HG03439 (cell line): Measurements from ENCODE around the gene NRG3.

ENCODE experiments used
- ATAC-seq: cut with Tn5 transposase; IDR thresholded peaks from one replicate; pipeline ENCODE4 v1.9.1; 2021; ENCODE audit warnings: mild to moderate bottlenecking, moderate library complexity; ENCODE audit not compliant: unreplicated experiment

Gene NRG3

GRCh38 chr10:82084904-82085303 lies 209.9 kb downstream of the NRG3 start:
- ATAC-seq, result no peak

DNA sequence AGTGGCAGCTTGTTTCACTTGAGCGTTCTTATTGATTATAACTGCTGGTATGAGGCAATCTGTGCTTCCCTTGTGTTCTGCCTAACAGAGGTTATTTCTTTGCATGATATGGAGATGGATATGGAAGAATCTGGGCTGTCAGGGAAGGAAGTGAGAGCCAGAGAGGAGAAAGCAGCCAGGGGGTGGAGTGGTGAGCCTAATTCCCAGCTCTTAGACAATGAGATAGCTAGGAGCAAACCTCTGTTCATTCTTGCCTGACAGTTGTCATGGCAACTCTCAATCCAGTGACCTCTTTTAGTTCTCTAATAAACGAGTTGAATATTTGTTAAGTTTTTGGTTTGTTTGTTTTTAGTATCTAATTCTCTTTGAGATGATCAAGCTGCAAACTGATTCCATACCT lies 214.3 kb downstream of the NRG3 start:
- no peak for ATAC-seq

- no peak for ATAC-seq
Measured at GRCh38 chr10:82091413-82091812, 216.4 kb downstream of the NRG3 start.

DNA sequence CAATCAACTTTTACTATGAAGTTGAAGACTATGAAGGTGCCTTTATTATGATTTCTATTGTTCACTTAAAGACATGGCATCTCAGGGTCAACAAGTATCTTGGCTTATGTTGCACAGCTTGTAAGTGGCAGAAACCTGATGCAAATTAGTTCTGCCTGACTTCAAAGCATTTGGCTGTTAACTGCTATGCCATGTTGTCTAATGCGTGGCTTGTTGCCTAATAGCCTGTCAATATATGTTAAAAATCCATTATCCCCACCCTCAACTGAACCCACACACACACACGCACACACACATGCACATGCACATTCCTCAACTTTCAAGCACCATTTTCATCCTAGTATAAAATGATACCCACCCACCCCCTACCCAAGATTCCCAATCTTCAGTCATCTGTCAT lies 217.1 kb downstream of the NRG3 start:
- ATAC-seq, result no peak

- ATAC-seq, result no peak
Measured at GRCh38 chr10:82124713-82125112, 249.7 kb downstream of the NRG3 start.

GRCh38 chr10:82128527-82128926 lies 253.5 kb downstream of the NRG3 start:
- ATAC-seq, result no peak

DNA sequence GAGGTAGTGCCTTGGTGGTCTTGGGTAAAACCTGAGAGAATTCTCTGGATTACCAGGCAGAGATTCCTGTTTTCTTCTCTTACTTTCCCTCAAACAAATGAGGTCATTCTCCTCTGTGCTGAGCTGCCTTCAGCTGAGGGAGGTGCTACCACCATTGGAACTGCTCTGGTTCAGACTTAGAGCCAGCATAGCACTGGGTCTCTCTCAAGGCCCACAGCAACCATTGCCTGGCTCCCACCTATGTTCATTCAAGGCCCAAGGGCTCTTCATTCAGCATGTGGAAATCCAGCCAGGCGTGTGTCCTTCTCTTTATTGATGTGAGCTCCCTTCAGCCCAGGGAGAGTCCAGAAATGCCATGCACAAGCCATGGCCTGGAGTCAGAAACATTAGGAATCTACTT lies 261.1 kb downstream of the NRG3 start:
- ATAC-seq, result no peak

DNA sequence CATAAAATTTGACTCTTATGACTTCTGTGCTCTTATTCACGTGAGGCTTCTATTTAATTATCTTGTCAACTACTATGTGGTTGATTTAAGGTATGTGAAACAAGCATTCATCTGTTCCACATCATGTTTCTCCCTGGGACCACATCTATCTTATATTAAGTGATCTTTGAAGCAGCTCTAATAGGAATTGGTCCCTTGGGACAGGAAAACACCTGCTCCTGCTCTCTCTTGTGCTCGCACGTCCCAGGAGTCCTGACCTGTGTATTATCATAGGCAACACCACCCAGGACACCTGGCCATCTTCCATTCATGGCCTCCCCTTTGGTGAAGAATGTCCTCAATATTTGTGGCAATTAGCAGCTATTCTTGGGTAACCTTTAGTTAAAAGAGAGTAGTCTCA lies 269.2 kb downstream of the NRG3 start:
- no peak for ATAC-seq

DNA sequence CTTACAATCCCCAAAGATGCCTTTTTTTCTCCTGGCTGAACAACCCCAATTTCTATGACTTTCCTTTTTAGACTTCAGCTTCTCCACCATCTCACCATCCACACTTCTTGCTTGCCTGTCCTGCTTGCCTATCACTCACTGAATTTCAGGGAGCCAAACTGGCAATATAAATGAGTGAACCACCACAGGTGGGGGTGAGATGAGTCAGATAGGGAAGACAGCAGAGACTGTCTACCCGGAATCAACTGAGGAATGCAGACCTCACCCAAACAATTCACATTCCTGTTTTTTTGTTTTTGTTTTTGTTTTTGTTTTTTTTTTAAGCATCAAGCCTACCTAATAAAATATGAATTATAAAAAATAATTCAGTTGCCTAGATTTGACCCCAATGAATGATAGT lies 273.8 kb downstream of the NRG3 start:
- ATAC-seq, result no peak

DNA sequence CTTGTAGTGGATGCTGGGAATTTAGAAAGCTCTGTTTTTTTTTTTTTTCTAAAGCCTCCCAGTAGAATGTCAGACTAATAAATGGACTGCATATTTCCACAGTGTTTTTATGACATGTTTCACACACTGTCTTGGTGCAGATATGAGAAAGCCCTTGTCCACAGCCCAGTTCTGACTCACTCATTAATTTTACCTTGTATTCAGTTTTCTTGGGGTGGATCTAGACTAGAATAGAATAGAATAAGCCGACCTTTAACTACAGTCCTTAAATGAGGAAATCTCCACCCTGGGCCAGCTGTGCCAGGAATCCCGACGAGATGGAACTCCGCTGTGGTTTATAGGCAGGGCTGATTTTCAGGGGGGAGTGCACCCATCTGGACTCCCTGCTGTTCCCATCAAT lies 274.7 kb downstream of the NRG3 start:
- no peak for ATAC-seq

- no peak for ATAC-seq
Measured at GRCh38 chr10:82150123-82150900, 275.3 kb downstream of the NRG3 start.

GRCh38 chr10:82160307-82160706 lies 285.3 kb downstream of the NRG3 start:
- ATAC-seq, result no peak

GRCh38 chr10:82161264-82161663 lies 286.3 kb downstream of the NRG3 start:
- ATAC-seq, result no peak

- no peak for ATAC-seq
Measured at GRCh38 chr10:82162549-82163195, 287.7 kb downstream of the NRG3 start.

DNA sequence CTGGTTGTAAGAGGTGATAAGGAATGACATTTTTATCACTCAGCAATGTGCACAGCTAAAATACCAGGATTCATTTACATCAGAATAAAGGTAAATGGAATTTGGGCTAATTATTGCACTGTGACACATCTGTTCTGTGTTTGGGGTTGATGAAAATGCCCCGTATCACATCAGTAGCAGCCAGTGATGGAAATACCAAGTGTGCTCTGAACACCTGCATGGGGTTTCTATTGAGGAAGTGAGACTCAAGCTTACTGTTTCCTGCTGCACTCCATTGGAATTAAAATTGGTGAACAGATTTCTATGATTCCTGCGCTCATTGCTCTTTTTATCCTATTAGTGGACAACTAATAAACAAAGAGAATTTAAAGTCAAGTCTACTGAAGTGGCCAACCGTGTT lies 296.9 kb downstream of the NRG3 start:
- ATAC-seq, result no peak

GRCh38 chr10:82176587-82176986 lies 301.6 kb downstream of the NRG3 start:
- ATAC-seq, result no peak

DNA sequence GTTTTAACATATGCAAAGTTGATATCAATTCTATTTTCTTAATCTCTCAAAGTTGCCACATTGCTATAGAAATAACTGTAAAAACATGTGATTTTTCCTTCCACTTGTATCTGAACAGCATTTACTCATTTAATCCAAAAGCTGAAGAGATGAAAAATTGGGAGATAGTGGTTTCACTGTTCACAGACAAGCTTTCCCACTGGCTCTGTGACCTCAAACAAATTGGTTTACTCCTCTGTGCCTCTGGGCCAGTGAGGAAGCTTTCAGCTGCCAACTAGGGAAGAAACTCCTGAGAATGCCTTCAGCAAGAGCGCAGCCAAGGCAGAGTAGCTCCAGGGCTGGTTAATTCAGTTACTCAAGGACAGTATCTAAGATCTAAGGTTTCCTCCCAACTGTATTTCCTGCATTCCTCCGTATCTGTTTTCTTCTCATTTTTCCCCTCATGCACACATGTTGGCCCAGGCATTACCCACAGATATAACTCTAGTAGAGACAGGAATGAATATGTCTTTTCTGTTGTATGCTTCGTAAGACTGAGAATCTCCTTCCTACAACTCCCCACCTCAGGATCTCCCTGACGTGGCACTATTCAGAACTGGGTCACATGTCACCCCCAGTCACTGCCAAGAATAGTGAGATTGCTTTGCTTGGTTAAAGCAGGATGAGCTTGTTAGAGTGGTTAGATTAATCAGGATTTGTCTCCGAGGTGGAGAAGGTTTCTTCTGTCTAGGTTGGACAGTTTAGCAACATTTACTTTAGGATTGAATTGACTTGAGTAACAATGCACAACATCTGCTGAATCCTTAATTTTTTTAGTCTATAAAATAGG lies 315.7 kb downstream of the NRG3 start:
- no peak for ATAC-seq

DNA sequence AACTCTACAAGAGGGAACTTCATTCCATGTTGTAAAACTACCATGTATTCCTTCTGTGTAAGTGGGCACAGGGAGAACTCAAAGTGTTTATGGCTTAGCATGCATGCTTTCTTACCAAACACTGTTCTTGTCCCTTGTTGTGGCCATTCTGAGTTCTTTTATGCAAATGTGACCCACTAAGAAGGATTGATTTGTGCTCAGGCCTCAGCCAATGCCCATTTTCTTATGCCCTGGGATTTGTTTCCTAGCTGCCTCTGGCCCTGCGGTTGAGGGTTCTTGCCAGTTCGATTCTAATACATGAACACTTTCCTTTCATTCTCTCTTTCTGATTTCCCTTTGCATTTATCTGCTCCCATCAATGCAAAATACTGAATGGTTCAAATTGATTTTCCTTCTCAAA lies 316.7 kb downstream of the NRG3 start:
- ATAC-seq, result no peak

GRCh38 chr10:82192665-82193064 lies 317.7 kb downstream of the NRG3 start:
- no peak for ATAC-seq

GRCh38 chr10:82194419-82194818 lies 319.4 kb downstream of the NRG3 start:
- ATAC-seq, result no peak

DNA sequence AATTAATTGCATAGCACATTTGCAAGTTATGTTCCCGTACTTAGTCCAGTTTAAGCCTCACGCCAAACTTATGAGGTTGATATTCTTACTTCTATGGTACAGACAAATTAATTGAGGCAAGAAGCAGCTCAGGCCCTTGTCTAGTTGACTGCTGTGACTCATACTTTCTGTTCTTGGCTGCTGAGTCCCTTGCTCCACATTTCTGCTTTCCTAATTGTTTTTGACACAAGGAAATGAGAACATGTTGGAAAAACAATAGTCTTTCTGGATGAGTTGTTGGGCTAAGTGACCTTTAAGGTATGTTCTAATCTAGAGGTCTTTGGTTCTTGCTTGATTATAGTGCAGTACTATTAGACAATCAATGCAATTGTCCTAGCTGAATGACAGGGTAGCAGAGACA lies 331.8 kb downstream of the NRG3 start:
- no peak for ATAC-seq

DNA sequence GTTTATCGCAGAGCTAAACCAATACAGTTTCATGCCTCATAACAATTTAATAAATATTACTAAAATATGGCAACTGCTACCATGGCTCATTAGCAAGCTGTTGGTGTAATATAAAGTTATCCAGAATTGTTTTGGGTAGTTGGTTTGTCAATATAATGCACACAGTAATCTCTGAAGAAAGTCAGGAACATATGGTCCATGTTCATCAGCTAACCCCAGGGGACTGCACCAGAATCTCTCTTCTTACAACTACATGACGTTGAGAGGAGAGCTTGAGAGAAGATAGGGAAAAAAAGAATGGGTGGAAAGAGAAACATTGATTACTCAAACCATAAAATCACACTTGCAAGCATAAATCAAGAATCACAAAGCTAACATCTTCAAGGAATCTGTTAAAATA lies 333.7 kb downstream of the NRG3 start:
- ATAC-seq, result no peak
